ENCODE measurements around the gene IGF2R. TPM values are rescaled to one million over a fixed set of nuclear protein-coding genes. Genes with fewer than 3 reads are reported as not detected.

Gene IGF2R
- total and polyA plus RNA-seq, 2 of the 13 experiments (the other 11 are each of a cell fraction or from before 2014, with no cell fraction given), result 38.3 to 70.0 TPM

GRCh38 chr6:159968295-159969203, at the start of gene IGF2R (continued):
- no peak; the same call in 1 of the 2 replicates for TF ChIP-seq CENPBD1 (CRISPR knock-in tag; IDR thresholded peaks at IDR 0.05; ENCODE audit: borderline replicate concordance, low read depth)
- TF ChIP-seq HMGXB4 (CRISPR knock-in tag; IDR thresholded peaks at IDR 0.05; ENCODE audit: borderline replicate concordance in 1 of 2, low read depth in 1 of 2), result peak in 1 of 2 experiments; percentile 52; a peak in 1 of 4 replicates
- TF ChIP-seq ATF1 (CRISPR knock-in tag; IDR thresholded peaks at IDR 0.05), result no peak
- TF ChIP-seq ZBTB40 (IDR thresholded peaks at IDR 0.05), result peak; percentile 58
- TF ChIP-seq ZBTB40 (CRISPR knock-in tag; IDR thresholded peaks at IDR 0.05), result peak; percentile 98
- TF ChIP-seq HDAC6 (IDR thresholded peaks at IDR 0.05; ENCODE audit: low read depth, low read length), result no peak
- TF ChIP-seq ZNF530 (CRISPR knock-in tag; IDR thresholded peaks at IDR 0.05; ENCODE audit: low read depth), result no peak
- TF ChIP-seq HNF1A (IDR thresholded peaks at IDR 0.05; ENCODE audit: low read depth), result no peak
- TF ChIP-seq HNF1A (CRISPR knock-in tag; IDR thresholded peaks at IDR 0.05; ENCODE audit: borderline replicate concordance), result no peak; the same call in 1 of the 2 replicates
- TF ChIP-seq ZNF749 (CRISPR knock-in tag; IDR thresholded peaks at IDR 0.05; ENCODE audit: borderline replicate concordance), result peak; percentile 34; the same call in 1 of the 2 replicates
- no peak for TF ChIP-seq ZNF260 (CRISPR knock-in tag; IDR thresholded peaks at IDR 0.05; ENCODE audit: borderline replicate concordance, low read depth)

Measured in HepG2 (cell line).